Activated B cell treated with CpG ODN at 0.5 μM for 24 hours (primary cell): ENCODE results near the gene GEMIN5. TPM values are rescaled to one million over a fixed set of nuclear protein-coding genes. Genes with fewer than 3 reads are reported as not detected.

Source experiments
- ATAC-seq: fragments of 200-7000 bp; cut with Tn5 transposase; one replicate; pipeline ENCODE4 v1.10.0; 2021; ENCODE audit warnings: low read depth, mild to moderate bottlenecking, moderate library complexity
- CTCF ChIA-PET: fragments of 350-600 bp; sonication (Branson Sonifier 250); formaldehyde crosslinking; loops from one replicate; lab custom pipeline; 2021; ENCODE audit warnings: antibody characterized with exemption; lab: Charles Lee
- POLR2A ChIA-PET: fragments of 350-600 bp; sonication (Branson Sonifier 250); formaldehyde crosslinking; loops from one replicate; lab custom pipeline; 2021; ENCODE audit warnings: antibody characterized with exemption; lab: Charles Lee
- DNase-seq: peaks from one replicate; pipeline ENCODE4 v3.0.0; 2022
- H3K27ac Mint-ChIP-seq: one replicate; pipeline ENCODE4 v1.8.0; 2020; ENCODE audit warnings: mixed read lengths
- H3K27me3 Mint-ChIP-seq: one replicate; pipeline ENCODE4 v1.8.0; 2021; ENCODE audit warnings: mixed read lengths
- H3K36me3 Mint-ChIP-seq: one replicate; pipeline ENCODE4 v1.8.0; 2021; ENCODE audit warnings: low read depth, mixed read lengths
- H3K4me1 Mint-ChIP-seq: one replicate; pipeline ENCODE4 v1.8.0; 2021; ENCODE audit warnings: mixed read lengths
- H3K4me3 Mint-ChIP-seq: one replicate; pipeline ENCODE4 v1.8.0; 2020; ENCODE audit warnings: mild to moderate bottlenecking, mixed read lengths
- H3K9me3 Mint-ChIP-seq: one replicate; pipeline ENCODE4 v1.8.0; 2020; ENCODE audit warnings: mixed read lengths
- intact Hi-C: fragments of 100-400 bp; cut with micrococcal nuclease; formaldehyde crosslinking; loops from one replicate; pipeline ENCODE4 v1.15.1; 2024
- total RNA-seq: library from RNA; stranded (reverse); gene quantifications from 2 replicates; pipeline ENCODE4 v1.2.3, GENCODE V29; 2022
- TF ChIP-seq, protein P1 (sequence below): fragments of 200-600 bp; IDR thresholded peaks from one replicate; pipeline ENCODE4 v1.8.0; 2022; ENCODE audit warnings: antibody characterized with exemption, mild to moderate bottlenecking

Gene GEMIN5
- total RNA-seq, 1 donor from 2014 or later, result 23.2 TPM

DNA sequence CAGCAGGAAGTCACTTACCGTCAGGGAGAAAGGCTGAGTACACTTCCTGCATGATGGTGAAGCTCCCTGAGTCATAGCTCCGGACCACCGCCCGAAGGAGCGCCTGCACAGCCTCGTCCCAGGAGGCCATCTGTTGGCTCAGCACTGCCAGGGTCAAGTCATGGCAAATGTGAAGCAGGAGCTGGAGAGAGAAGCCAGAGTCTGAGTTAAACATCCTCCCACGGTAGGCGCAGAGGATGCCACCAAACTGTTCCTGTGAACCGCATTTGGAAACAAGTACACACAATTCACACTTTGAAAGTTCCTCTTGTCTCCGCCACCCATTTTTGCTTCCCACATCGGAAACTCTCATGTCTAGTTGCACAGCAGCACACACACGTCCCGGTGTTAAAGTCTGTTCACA, 45.6 kb downstream of the GEMIN5 start:
- DNase-seq, result no peak
- Mint-ChIP-seq H3K27ac (no peak overlapping the region), H3K9me3 (no peaks in the 10 kb centered on the region), H3K4me1 (no peaks in the 10 kb centered on the region), H3K4me3 (no peak overlapping the region), H3K27me3 (no peaks in the 10 kb centered on the region), H3K36me3 (peaks cover 88% of the 10 kb centered on the region)
- ChIA-PET POLR2A (no interaction called here), CTCF (no interaction called here)
- no peak for ATAC-seq
- TF ChIP-seq, protein P1, sequence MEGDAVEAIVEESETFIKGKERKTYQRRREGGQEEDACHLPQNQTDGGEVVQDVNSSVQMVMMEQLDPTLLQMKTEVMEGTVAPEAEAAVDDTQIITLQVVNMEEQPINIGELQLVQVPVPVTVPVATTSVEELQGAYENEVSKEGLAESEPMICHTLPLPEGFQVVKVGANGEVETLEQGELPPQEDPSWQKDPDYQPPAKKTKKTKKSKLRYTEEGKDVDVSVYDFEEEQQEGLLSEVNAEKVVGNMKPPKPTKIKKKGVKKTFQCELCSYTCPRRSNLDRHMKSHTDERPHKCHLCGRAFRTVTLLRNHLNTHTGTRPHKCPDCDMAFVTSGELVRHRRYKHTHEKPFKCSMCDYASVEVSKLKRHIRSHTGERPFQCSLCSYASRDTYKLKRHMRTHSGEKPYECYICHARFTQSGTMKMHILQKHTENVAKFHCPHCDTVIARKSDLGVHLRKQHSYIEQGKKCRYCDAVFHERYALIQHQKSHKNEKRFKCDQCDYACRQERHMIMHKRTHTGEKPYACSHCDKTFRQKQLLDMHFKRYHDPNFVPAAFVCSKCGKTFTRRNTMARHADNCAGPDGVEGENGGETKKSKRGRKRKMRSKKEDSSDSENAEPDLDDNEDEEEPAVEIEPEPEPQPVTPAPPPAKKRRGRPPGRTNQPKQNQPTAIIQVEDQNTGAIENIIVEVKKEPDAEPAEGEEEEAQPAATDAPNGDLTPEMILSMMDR, result no peak
- intact Hi-C loops, result no loop called here

DNA sequence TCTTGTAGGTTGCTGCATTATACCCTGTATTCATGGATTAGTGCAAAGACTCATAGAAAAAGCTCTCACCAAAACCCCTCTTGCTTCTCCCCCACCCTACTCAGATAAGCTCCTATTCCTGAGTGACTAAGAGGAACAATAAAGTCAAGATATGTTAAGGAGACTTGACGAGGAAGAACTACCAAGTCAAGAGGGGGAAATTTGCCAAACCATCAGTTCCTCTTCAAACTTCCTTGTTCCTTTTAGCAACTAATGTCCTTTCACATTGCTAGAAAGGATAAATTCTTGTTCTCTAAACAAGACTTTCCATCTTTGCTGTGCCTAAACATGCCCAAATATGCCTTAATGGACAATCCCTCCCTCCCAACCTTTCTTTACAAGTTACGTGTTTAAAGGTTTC, 52.6 kb downstream of the GEMIN5 start:
- peaks cover 25% of the 10 kb centered on the region for H3K9me3 Mint-ChIP-seq
- no peaks in the 10 kb centered on the region for H3K4me1 Mint-ChIP-seq
- no peak for ATAC-seq
- H3K27me3 Mint-ChIP-seq, result no peaks in the 10 kb centered on the region
- H3K36me3 Mint-ChIP-seq, result peaks cover 79% of the 10 kb centered on the region
- H3K4me3 Mint-ChIP-seq, result no peak overlapping the region
- intact Hi-C loops, result no loop called here
- DNase-seq, result no peak
- POLR2A ChIA-PET, result interaction anchor here (1.6 kb wide), 1 partner anchor 27 kb away, joined by 7 read pairs; the partner anchor contains the start of gene CNOT8
- TF ChIP-seq, protein P1, result no peak
- no peak overlapping the region for H3K27ac Mint-ChIP-seq
- CTCF ChIA-PET, result no interaction called here

DNA sequence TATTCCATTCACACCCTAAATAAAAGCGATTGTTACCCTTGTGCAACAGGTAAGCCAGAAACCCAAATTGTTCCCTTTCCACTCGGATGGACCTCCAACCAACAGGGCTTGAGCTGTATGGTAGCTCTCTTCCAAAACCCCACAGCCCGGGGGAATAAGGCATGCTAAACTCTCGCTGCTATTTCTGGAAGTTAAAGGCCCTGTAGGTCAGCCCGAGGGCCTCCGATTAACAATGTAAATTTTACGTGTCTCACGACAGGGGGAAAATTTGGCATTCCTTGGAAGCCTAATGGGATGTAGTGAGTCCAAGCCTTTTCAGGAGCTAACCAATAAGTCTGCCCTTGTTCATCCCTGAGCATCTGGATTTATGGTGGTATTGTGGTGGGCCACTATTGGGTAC, 53.6 kb downstream of the GEMIN5 start:
- Mint-ChIP-seq H3K4me3 (no peak overlapping the region), H3K27me3 (no peaks in the 10 kb centered on the region), H3K9me3 (peaks cover 31% of the 10 kb centered on the region), H3K4me1 (no peaks in the 10 kb centered on the region), H3K36me3 (peaks cover 82% of the 10 kb centered on the region), H3K27ac (no peak overlapping the region)
- ChIA-PET CTCF (no interaction called here), POLR2A (no interaction called here)
- DNase-seq, result no peak
- TF ChIP-seq, protein P1, result no peak
- intact Hi-C loops, result no loop called here
- ATAC-seq, result no peak

DNA sequence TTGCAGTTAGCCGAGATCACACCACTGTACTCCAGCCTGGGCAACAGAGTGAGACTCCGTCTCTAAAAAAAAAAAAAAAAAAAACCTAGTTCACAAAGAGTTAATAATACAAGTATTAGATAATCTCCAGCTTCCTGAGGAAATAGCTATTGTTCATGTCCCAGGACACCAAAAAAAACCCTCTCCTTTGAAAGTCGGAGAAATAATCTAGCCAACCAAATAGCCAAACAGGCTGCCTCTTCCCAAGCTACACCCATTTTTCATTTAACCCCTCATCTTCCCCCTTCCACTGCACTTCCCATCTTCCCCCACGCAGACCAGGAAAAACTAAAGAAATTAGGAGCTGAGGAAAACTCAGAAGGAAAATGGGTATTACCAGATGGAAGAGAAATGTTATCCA, 56.0 kb downstream of the GEMIN5 start:
- ChIA-PET CTCF (no interaction called here), POLR2A (interaction anchor here (0.7 kb wide), 2 partner anchors 27 to 405 kb away, joined by 5 to 7 read pairs; no protein-coding TSS in a partner anchor)
- Mint-ChIP-seq H3K4me1 (no peaks in the 10 kb centered on the region), H3K27ac (no peak overlapping the region), H3K4me3 (no peak overlapping the region), H3K36me3 (peaks cover 75% of the 10 kb centered on the region), H3K9me3 (peaks cover 34% of the 10 kb centered on the region), H3K27me3 (no peaks in the 10 kb centered on the region)
- intact Hi-C loops, result no loop called here
- TF ChIP-seq, protein P1, result no peak
- ATAC-seq, result no peak
- no peak for DNase-seq

DNA sequence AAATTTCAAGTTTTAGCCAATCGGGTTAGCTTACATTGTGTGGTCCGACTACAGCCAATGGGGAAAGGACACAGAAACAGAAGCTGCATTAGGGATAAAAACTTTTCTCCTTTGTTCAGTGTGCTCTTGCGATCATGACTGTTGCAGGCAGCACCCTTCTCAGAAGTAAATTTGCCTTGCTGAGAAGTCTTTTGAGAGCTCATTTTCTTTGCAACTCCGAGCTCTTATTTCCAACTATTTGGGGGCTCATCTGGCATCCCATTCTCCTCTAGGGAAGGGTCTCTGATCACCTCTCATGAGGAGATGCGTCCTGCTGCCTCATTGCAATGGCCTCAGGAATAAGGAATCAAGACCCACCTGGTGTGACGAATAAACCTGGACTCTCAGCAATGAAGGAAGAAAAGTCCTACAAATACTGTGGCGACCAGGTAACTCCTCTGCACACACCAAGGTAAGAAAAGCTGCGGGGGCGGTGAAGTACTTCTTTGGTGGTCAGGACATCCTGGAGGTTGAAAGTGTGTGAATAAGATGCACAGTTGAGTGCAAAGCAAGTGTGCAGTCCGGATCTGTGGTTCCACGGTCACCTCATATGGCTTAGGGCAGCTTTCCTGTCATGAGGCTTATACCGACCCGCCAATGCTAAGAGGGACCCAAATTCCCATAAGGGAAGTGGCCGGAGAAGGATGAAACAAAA, 59.2 kb downstream of the GEMIN5 start:
- ATAC-seq (no peak), DNase-seq (no peak)
- Mint-ChIP-seq H3K27me3 (no peaks in the 10 kb centered on the region), H3K36me3 (peaks cover 73% of the 10 kb centered on the region), H3K9me3 (peaks cover 15% of the 10 kb centered on the region), H3K27ac (no peak overlapping the region), H3K4me1 (no peaks in the 10 kb centered on the region), H3K4me3 (no peak overlapping the region)
- TF ChIP-seq, protein P1, result no peak
- POLR2A ChIA-PET, result no interaction called here
- intact Hi-C loops, result no loop called here
- CTCF ChIA-PET, result no interaction called here
